PC-9 (cell line): ENCODE results near the gene TTLL7.

Source experiments
- CTCF ChIP-seq: fragments of 200-600 bp; sonication (generic); conservative IDR thresholded peaks from 2 replicates; pipeline ENCODE4 v1.6.1; 2017; ENCODE audit warnings: mixed run types, antibody characterized with exemption, mild to moderate bottlenecking, moderate library complexity
- EZH2 ChIP-seq: fragments of 200-600 bp; sonication (generic); IDR thresholded peaks from 2 replicates; pipeline ENCODE4 v1.8.0; 2017; ENCODE audit warnings: antibody characterized with exemption, low read depth

- TF ChIP-seq CTCF (no peak), EZH2 (no peak)
These were observed 182.1 kb downstream of the TTLL7 start for GRCh38 chr1:83816836-83817235.
